Naive thymus-derived CD8-positive, alpha-beta T cell (primary cell): ENCODE results near the gene OR5V1. TPM values are rescaled to one million over a fixed set of nuclear protein-coding genes. Genes with fewer than 3 reads are reported as not detected.
A peak's percentile ranks its signal among the peaks of the same experiment; 100 is the strongest.
"Not testable (repeated sequence)": the region's sequence is repeated elsewhere in the genome, so short reads cannot be mapped to it uniquely, and the experiment has no call there.

Experiments used
- ATAC-seq, 2 donors: fragments of 150-1000 bp; cut with Tn5 transposase in 1 of 2; sonication (Bioruptor Pico), chemical (Tn5 transposase) in 1 of 2; 1 replicate in 1 of 2; 2 replicates in 1 of 2; pipeline ENCODE4 v1.10.0; 2021; ENCODE audit warnings: mild to moderate bottlenecking in 2 of 2, moderate library complexity in 2 of 2
- POLR2A ChIA-PET: fragments of 350-600 bp; sonication (Branson Sonifier 250); formaldehyde crosslinking; loops from one replicate; lab custom pipeline; 2021; ENCODE audit warnings: antibody characterized with exemption; lab: Charles Lee
- DNase-seq, 10 donors: peaks; one replicate each; pipeline versions ENCODE4 v3.0.0 to v3.0.0-alpha.2; 2020 to 2022
- H3K27ac Mint-ChIP-seq, 10 donors: one replicate each; pipeline ENCODE4 v1.8.0; 2020 to 2022; ENCODE audit warnings: mild to moderate bottlenecking in 10 of 10, mixed read lengths in 10 of 10, moderate library complexity in 4 of 10, inconsistent platforms in 1 of 10
- H3K27me3 Mint-ChIP-seq, 5 donors: one replicate each; pipeline ENCODE4 v1.8.0; 2021 to 2022; ENCODE audit warnings: mixed read lengths in 5 of 5
- H3K36me3 Mint-ChIP-seq, 3 donors: one replicate each; pipeline ENCODE4 v1.8.0; 2020 to 2022; ENCODE audit warnings: mixed read lengths in 3 of 3, mild to moderate bottlenecking in 2 of 3, inconsistent platforms in 1 of 3
- H3K4me1 Mint-ChIP-seq, 4 donors: one replicate each; pipeline ENCODE4 v1.8.0; 2021 to 2022; ENCODE audit warnings: mixed read lengths in 4 of 4
- H3K4me3 Mint-ChIP-seq, 10 donors: one replicate each; pipeline ENCODE4 v1.8.0; 2020 to 2022; ENCODE audit warnings: mild to moderate bottlenecking in 10 of 10, mixed read lengths in 10 of 10, moderate library complexity in 6 of 10, inconsistent platforms in 1 of 10
- H3K9me3 Mint-ChIP-seq, 9 donors: one replicate each; pipeline ENCODE4 v1.8.0; 2020 to 2022; ENCODE audit warnings: mixed read lengths in 9 of 9, mild to moderate bottlenecking in 3 of 9, inconsistent platforms in 1 of 9, moderate library complexity in 1 of 9
- polyA plus RNA-seq, 3 donors: library from polyadenylated mRNA; unstranded; fragments of 300-500 nt; fragmentation: Illumina TruSeq; gene quantifications; one replicate each; pipeline ENCODE4 v1.2.3, GENCODE V29; 2021
- total RNA-seq, 8 experiments: library from RNA in 2 of 8; stranded (reverse) in 2 of 8; gene quantifications; one replicate each; pipeline ENCODE4 v1.2.3 and lab custom pipeline; 2021 to 2026

The OR5V1 gene
- total and polyA plus RNA-seq, 5 experiments from 2014 or later, result not detected

GRCh38 chr6:29332676-29333075, 36.0 kb downstream of the OR5V1 start:
- Mint-ChIP-seq H3K27ac (no peak overlapping the region), H3K4me1 (no peaks in the 10 kb centered on the region), H3K36me3 (no peaks in the 10 kb centered on the region), H3K9me3 (peaks cover 0 to 8% (median 3%) of the 10 kb centered on the region in 9 donors), H3K27me3 (peaks cover 34 to 61% (median 41%) of the 10 kb centered on the region in 5 donors), H3K4me3 (no peak overlapping the region)
- POLR2A ChIA-PET, result no interaction called here
- no peak for ATAC-seq
- no peak for DNase-seq

DNA sequence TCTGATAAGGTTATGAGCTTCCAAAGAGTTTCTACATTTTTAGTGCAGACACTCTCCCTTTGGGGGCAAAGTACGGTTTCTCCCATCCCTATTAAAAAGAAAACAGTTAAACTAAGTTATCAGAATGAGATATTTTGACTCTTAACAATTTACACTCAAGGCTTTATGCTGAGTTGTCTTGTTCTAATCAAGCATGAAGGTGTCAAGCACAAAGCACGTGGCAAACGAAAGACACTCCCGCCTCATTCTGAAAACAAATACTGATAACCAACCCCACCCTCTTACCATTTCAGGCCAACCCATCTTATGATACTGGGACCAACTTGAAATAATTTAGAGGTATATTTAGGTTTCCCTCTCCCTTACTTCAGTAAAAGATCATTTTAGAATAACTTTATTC, 42.9 kb downstream of the OR5V1 start:
- Mint-ChIP-seq H3K27ac (no peak overlapping the region), H3K4me1 (no peaks in the 10 kb centered on the region), H3K36me3 (no peaks in the 10 kb centered on the region), H3K4me3 (no peak overlapping the region), H3K27me3 (peaks cover 24 to 44% (median 35%) of the 10 kb centered on the region in 5 donors), H3K9me3 (no peaks in the 10 kb centered on the region)
- POLR2A ChIA-PET, result no interaction called here
- ATAC-seq (no peak), DNase-seq (no peak)

GRCh38 chr6:29323332-29323731, 45.3 kb downstream of the OR5V1 start:
- H3K9me3 Mint-ChIP-seq, H3K4me1 Mint-ChIP-seq, H3K4me3 Mint-ChIP-seq, POLR2A ChIA-PET, ATAC-seq, H3K36me3 Mint-ChIP-seq, DNase-seq: not testable (repeated sequence)
- peak overlapping the region in 1 of 10 donors; percentile 0 for H3K27ac Mint-ChIP-seq
- H3K27me3 Mint-ChIP-seq, result peaks cover 19 to 36% (median 24%) of the 10 kb centered on the region in 5 donors

- Mint-ChIP-seq H3K4me1 (no peaks in the 10 kb centered on the region), H3K27me3 (peaks cover 18 to 33% (median 22%) of the 10 kb centered on the region in 5 donors), H3K9me3 (no peaks in the 10 kb centered on the region), H3K36me3 (no peaks in the 10 kb centered on the region), H3K27ac (no peak overlapping the region), H3K4me3 (no peak overlapping the region)
- no peak for DNase-seq
- ATAC-seq, result no peak
- POLR2A ChIA-PET, result no interaction called here
Observed at GRCh38 chr6:29319931-29320330, 48.7 kb downstream of the OR5V1 start.

Other genes with a start within 250 kb of the OR5V1 start
- gene OR2J2, start 198.0 kb downstream of the OR5V1 start, total RNA-seq, result not detected
- not detected for gene OR2J2, start 198.0 kb downstream of the OR5V1 start, polyA plus RNA-seq
- gene OR14J1, start 67.2 kb downstream of the OR5V1 start, total RNA-seq, result not detected
- gene OR14J1, start 67.2 kb downstream of the OR5V1 start, polyA plus RNA-seq, result not detected
- gene OR12D3, start 6.4 kb upstream of the OR5V1 start, total RNA-seq, result not detected
- not detected for gene OR12D3, start 6.4 kb upstream of the OR5V1 start, polyA plus RNA-seq
- gene OR12D2, start 26.8 kb upstream of the OR5V1 start, total RNA-seq, result not detected
- gene OR12D2, start 26.8 kb upstream of the OR5V1 start, polyA plus RNA-seq, result not detected
- gene OR12D1, start 46.1 kb upstream of the OR5V1 start, total RNA-seq, result not detected
- not detected for gene OR12D1, start 46.1 kb upstream of the OR5V1 start, polyA plus RNA-seq
- not detected for gene OR10C1, start 70.4 kb upstream of the OR5V1 start, total RNA-seq
- gene OR10C1, start 70.4 kb upstream of the OR5V1 start, polyA plus RNA-seq, result not detected
- not detected for gene OR11A1, start 88.2 kb upstream of the OR5V1 start, total RNA-seq
- gene OR11A1, start 88.2 kb upstream of the OR5V1 start, polyA plus RNA-seq, result not detected
- not detected for gene OR2H1, start 88.3 kb upstream of the OR5V1 start, total RNA-seq
- not detected for gene OR2H1, start 88.3 kb upstream of the OR5V1 start, polyA plus RNA-seq
- gene MAS1L, start 119.1 kb upstream of the OR5V1 start, total RNA-seq, result not detected
- not detected for gene MAS1L, start 119.1 kb upstream of the OR5V1 start, polyA plus RNA-seq
- not detected for gene UBD, start 190.9 kb upstream of the OR5V1 start, total RNA-seq
- gene UBD, start 190.9 kb upstream of the OR5V1 start, polyA plus RNA-seq, result not detected
- not detected for gene OR2H2, start 216.3 kb upstream of the OR5V1 start, total RNA-seq
- not detected for gene OR2H2, start 216.3 kb upstream of the OR5V1 start, polyA plus RNA-seq